ENCODE measurements around the gene TRIM7. TPM values are rescaled to one million over a fixed set of nuclear protein-coding genes. Genes with fewer than 3 reads are reported as not detected.
"Not testable (repeated sequence)": the region's sequence is repeated elsewhere in the genome, so short reads cannot be mapped to it uniquely, and the experiment has no call there.

The TRIM7 gene
- total RNA-seq, 1 donor from 2014 or later = 36.9 TPM

DNA sequence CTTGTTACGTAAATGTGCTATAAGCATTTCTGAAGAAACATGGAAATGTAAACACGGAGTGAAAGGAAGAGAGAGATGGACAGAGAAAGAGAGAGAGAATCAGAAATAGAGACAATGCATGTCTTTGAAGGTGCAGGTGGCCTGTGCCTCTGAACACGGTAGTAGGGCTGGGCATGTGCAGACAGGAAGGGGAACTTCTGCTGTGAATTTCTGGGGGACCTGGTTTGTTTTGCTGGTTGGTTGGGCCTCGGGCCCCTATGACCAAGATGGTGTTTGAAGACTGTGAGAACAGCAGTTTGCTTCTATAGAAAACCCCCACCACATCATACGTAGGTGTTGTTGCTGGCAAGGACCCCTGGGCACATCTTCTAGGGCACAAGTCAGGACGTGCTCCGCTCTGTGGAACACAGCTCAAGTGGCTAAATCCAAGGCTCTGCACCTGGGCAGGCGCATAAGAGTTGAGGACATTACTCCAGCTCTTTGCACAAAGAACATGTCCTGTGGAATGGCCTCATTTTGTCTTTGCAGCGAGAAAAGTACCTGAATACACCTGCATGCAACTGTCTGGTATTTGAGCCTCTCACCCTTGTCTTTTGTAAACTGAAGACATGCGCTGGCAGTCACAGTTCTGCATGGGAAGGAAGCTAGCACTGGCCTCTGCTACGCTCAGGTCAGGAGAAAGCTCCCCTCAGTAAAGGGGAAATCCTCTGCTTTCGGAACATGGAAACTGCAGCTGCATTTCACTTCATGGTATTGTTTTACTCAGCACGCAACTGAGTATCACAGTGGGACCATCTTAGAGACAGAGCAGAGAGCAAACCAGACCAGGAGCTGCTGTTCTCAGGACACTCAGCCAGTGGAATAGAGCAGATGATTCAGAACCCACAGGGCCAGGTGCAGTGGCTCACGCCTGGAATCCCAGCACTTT is 54.9 kb downstream of the TRIM7 start:
- ATAC-seq = peak; percentile 58

GRCh38 chr5:181149355-181149754 is 55.6 kb downstream of the TRIM7 start:
- ATAC-seq = peak; percentile 90

- ATAC-seq = not testable (repeated sequence)
These were observed 57.9 kb downstream of the TRIM7 start, which contains the start of gene OR2V2 for GRCh38 chr5:181146927-181147636. Gene OR2V2, plus strand, starts transcription at chr5:181147586. Its CDS starts 7,357 bp downstream, at chr5:181154943.

GRCh38 chr5:181145133-181145532 is 59.9 kb downstream of the TRIM7 start:
- no peak for ATAC-seq

Other genes with a start within 250 kb of the TRIM7 start
- not detected for gene BTNL3, start 216.3 kb downstream of the TRIM7 start, total RNA-seq
- gene BTNL9, start 164.9 kb downstream of the TRIM7 start, total RNA-seq = 2.5 TPM
- not detected for gene OR2V1, start 74.0 kb downstream of the TRIM7 start, total RNA-seq
- gene OR2V2, start 57.6 kb downstream of the TRIM7 start, total RNA-seq = not detected
- gene TRIM41, start 18.1 kb upstream of the TRIM7 start, total RNA-seq = 16.4 TPM
- gene RACK1, start 38.7 kb upstream of the TRIM7 start, total RNA-seq = 1,941 TPM
- 2.7 TPM for gene TRIM52, start 55.9 kb upstream of the TRIM7 start, total RNA-seq
- gene OR4F3, start 162.1 kb upstream of the TRIM7 start, total RNA-seq = not detected